Peyer's patch (tissue), 4 donors: ENCODE measurements around the gene TMEM131L.
"Not testable (repeated sequence)": the region's sequence is repeated elsewhere in the genome, so short reads cannot be mapped to it uniquely, and the experiment has no call there.

Source experiments
- CTCF ChIP-seq, 6 experiments: fragments of 450-650 bp in 4 of 6; fragments of 200-600 bp in 2 of 6; sonication (generic) in 1 of 6; IDR thresholded peaks; one replicate each; pipeline ENCODE4 v1.5.1; 2017 to 2019; ENCODE audit warnings: antibody characterized with exemption in 6 of 6, mild to moderate bottlenecking in 3 of 6, moderate library complexity in 1 of 6
- POLR2A ChIP-seq, 2 donors: fragments of 450-650 bp; IDR thresholded peaks; one replicate each; pipeline ENCODE4 v1.5.1; 2017; ENCODE audit warnings: antibody characterized with exemption in 2 of 2, mild to moderate bottlenecking in 2 of 2, moderate library complexity in 2 of 2

- not testable (repeated sequence) for TF ChIP-seq POLR2A, CTCF (IDR thresholded peaks at IDR 0.05)
Observed at GRCh38 chr4:153567660-153568059, 101.5 kb downstream of the TMEM131L start.
